Heart right ventricle (tissue), 16 donors: ENCODE data around the gene PGRMC2. TPM values are rescaled to one million over a fixed set of nuclear protein-coding genes. Genes with fewer than 3 reads are reported as not detected.

Source experiments
- ATAC-seq, 8 donors: fragments of 200-7000 bp; cut with Tn5 transposase; one replicate each; pipeline ENCODE4 v1.9.1; 2020; ENCODE audit warnings: mild to moderate bottlenecking in 8 of 8, moderate library complexity in 8 of 8, moderate number of reproducible peaks in 1 of 8
- DNase-seq, 2 donors: peaks; one replicate each; pipeline ENCODE4 v3.0.0-alpha.2; 2020
- H3K27ac ChIP-seq, 10 donors: fragments of 200-600 bp; sonication (generic) in 2 of 10; one replicate each; pipeline versions ENCODE4 v1.5.0 to v1.8.0; 2020 to 2022; ENCODE audit warnings: mild to moderate bottlenecking in 3 of 10
- H3K27me3 ChIP-seq, 7 donors: fragments of 200-600 bp; one replicate each; pipeline ENCODE4 v1.8.0; 2021 to 2022; ENCODE audit warnings: mild to moderate bottlenecking in 2 of 7
- H3K36me3 ChIP-seq, 9 donors: fragments of 200-600 bp; sonication (generic) in 1 of 9; one replicate each; pipeline versions ENCODE4 v1.5.0 to v1.8.0; 2020 to 2022; ENCODE audit warnings: mild to moderate bottlenecking in 2 of 9
- H3K4me1 ChIP-seq, 9 donors: fragments of 200-600 bp; sonication (generic) in 1 of 9; one replicate each; pipeline versions ENCODE4 v1.5.0 to v1.8.0; 2020 to 2022; ENCODE audit warnings: mild to moderate bottlenecking in 4 of 9
- H3K4me3 ChIP-seq, 10 donors: fragments of 200-600 bp; sonication (generic) in 2 of 10; one replicate each; pipeline versions ENCODE4 v1.5.0 to v1.8.0; 2020 to 2022; ENCODE audit warnings: mild to moderate bottlenecking in 7 of 10, moderate library complexity in 2 of 10
- H3K9me3 ChIP-seq, 11 donors: fragments of 200-600 bp in 10 of 11; sonication (generic) in 2 of 11; one replicate each; pipeline versions ENCODE4 v1.5.0 to v1.8.0; 2013 to 2022; ENCODE audit warnings: mild to moderate bottlenecking in 2 of 11, control low read depth in 1 of 11, moderate library complexity in 1 of 11
- WGBS, 2 donors: extraction: QIAGEN DNeasy Blood & Tissue Kit; methylation state at CpG; one replicate each; pipeline ENCODE4 v1.1.7; 2013; ENCODE audit warnings: inconsistent platforms in 1 of 2; 5-methylcytosine and 5-hydroxymethylcytosine counted together
- intact Hi-C, 10 donors: fragments of 100-400 bp; cut with DNase I; formaldehyde crosslinking; loops; one replicate each; pipeline versions ENCODE4 v1.11.1 to v1.14.2; 2022
- polyA plus RNA-seq, 2 donors: library from polyadenylated mRNA; stranded (reverse); fragments of 200-250 nt; gene quantifications; one replicate each; pipeline ENCODE4 v1.2.3, GENCODE V29; 2013
- total RNA-seq, 10 donors: library from RNA; stranded (reverse); fragmentation: NEBNext Ultra II Directional in 3 of 10; extraction: Animal tissue kit (Norgen Biotek cat#: 25700) in 3 of 10; gene quantifications; one replicate each; pipeline versions ENCODE4 v1.2.1 to v1.2.4, GENCODE V29; 2021 to 2023
- TF ChIP-seq, protein P1 (sequence below), 9 donors: fragments of 200-600 bp; sonication (generic) in 2 of 9; IDR thresholded peaks; one replicate each; pipeline versions ENCODE4 v1.5.0 to v1.8.0; 2021 to 2022; ENCODE audit warnings: antibody characterized with exemption in 9 of 9, mild to moderate bottlenecking in 5 of 9, moderate library complexity in 1 of 9
- donor health status: Arrhythmogenic right ventricular cardiomyopathy.
- donor health status: ischemic (EF 13 %, LVEDD 7.1; RV severe dilation, severe dysfunction).
- donor health status: healthy with polysubstance abuse.
- donor health status: DM: no; HTN: yes; CAD: no.
- donor health status: DM: no; HTN: no; CAD: no.
- donor health status: ischemic (EF 25% LVEDD 6.9; RV normal size, moderate dysfunction).
- donor health status: ischemic (EF 25% LVEDD 5.7; RV mildly dilated, moderate dysfunction).
- donor health status: healthy.
- donor health status: DM: yes; HTN: yes; CAD: no.
- donor health status: Ischemic cardiomyopathy.
- donor health status: ischemic (EF 35%, LVEDD 5.7; RV mildly dilated, moderate dysfunction).
- donor health status: nonischemic (EF 11% LVEDD 7.7; RV severe dilation, severe dysfunction).
- donor health status: DM: yes; HTN: yes; CAD: no.
- donor health status: PGD.
- donor health status: ischemic (EF 29% LVEDD 5.4; RV normal size, mild dysfunction).
- donor health status: nonischemic (EF 23%, LVEDD 6.1; RV moderate dilation, normal function).

The PGRMC2 gene
- total and polyA plus RNA-seq, 12 donors: 26.0 to 78.9 (median 66.6) TPM

DNA sequence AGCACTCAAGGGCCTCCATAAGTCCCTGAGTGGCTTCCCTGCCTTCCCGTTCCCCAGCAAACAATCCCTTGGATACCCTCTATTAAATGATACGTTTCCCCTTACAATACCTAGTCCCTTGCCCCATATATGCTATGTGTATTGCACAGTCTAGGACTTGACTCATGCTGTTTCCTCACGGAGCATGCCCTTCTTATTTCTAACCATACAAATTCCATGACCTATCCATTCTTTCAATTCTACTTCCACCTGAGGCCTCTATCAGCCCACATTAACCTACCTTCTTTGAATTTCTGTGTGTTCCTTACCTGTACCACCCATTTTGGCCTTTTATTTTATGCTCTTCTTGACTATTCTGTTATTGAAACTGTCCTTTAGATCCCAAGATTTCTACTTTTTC lies 2.9 kb upstream of the PGRMC2 start:
- H3K36me3 ChIP-seq: no peaks in the 10 kb centered on the region
- H3K27me3 ChIP-seq: no peaks in the 10 kb centered on the region
- intact Hi-C loops: no loop called here
- no peak for DNase-seq
- TF ChIP-seq, protein P1, sequence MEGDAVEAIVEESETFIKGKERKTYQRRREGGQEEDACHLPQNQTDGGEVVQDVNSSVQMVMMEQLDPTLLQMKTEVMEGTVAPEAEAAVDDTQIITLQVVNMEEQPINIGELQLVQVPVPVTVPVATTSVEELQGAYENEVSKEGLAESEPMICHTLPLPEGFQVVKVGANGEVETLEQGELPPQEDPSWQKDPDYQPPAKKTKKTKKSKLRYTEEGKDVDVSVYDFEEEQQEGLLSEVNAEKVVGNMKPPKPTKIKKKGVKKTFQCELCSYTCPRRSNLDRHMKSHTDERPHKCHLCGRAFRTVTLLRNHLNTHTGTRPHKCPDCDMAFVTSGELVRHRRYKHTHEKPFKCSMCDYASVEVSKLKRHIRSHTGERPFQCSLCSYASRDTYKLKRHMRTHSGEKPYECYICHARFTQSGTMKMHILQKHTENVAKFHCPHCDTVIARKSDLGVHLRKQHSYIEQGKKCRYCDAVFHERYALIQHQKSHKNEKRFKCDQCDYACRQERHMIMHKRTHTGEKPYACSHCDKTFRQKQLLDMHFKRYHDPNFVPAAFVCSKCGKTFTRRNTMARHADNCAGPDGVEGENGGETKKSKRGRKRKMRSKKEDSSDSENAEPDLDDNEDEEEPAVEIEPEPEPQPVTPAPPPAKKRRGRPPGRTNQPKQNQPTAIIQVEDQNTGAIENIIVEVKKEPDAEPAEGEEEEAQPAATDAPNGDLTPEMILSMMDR (IDR thresholded peaks at IDR 0.05): no peak
- peaks cover 0 to 31% (median 19%) of the 10 kb centered on the region in 9 donors for H3K4me1 ChIP-seq
- H3K9me3 ChIP-seq: no peaks in the 10 kb centered on the region
- ATAC-seq: no peak
- no peak overlapping the region for H3K4me3 ChIP-seq
- 90 to 98% methylated on average over 3 of the region's 3 CpGs for WGBS, 2 donors
- no peak overlapping the region for H3K27ac ChIP-seq

DNA sequence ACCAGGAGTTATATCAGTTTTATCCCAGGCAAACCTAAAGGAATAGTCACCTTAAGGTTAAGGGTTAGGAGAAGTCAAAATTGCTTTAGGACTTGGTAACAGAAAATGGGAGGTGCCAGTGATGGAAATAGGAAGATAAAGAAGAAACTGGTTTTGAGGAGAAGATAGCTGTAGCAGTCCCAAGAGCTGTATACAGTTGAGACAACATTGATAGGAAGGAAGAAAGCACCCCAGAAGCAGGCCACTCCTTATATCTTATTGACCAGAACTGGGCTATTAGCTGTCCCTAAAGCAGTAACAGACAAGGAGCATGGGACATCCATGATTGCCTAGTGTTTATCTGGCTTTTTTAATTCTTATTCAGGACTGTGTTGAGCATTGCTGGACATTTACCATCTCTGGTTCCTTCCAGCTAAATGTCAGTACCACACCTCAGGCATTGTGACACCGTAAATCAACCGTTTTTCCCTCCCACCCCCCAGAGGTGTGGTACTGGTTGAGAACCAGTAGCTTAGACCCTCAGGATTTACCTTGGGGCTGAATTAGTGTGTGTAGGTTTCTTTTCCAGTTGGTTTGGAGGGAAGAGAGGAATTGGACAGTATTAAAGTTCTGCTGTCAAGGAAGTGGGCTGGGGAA lies 2.0 kb upstream of the PGRMC2 start:
- WGBS, 2 donors: 68 to 97% methylated on average over 2 of the region's 2 CpGs

DNA sequence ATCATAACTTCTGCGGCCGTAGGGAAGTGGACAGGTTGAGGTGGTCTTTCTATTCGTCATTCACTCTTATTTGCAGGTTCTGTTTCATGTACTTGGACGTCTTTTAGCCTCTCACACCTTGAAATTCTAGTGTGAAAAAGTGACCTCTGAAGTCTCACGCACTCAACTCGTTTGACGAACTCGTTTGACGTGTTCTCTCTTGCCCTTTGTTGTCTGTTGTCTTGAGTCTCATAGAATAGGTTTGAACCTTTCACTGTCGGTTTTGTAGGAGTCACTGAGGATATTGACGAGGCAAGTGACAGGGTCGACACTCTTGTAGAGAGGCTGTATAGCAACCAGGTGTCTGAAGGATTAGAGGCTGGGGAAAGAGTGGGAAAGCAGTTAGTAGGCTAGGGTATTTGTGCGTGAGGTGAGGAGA lies 1.1 kb upstream of the PGRMC2 start:
- ATAC-seq (no peak), DNase-seq (no peak)
- H3K9me3 ChIP-seq: no peaks in the 10 kb centered on the region
- intact Hi-C loops: loop anchor here in 5 of 10 donors (1.0 to 10.0 kb wide), 8 partner anchors 69 to 806 kb away; partner anchors contain the start of genes C4orf33 (in 2 of the 5), SCLT1 (in 2 of the 5) and LARP1B (in 1 of the 5)
- WGBS, 2 donors: 5 to 6% methylated on average over 13 of the region's 13 CpGs
- peak overlapping the region; percentile 67 to 93 (median 79) for H3K4me3 ChIP-seq
- peaks cover 0 to 42% (median 35%) of the 10 kb centered on the region in 9 donors for H3K4me1 ChIP-seq
- peaks cover 0 to 6% (median 0%) of the 10 kb centered on the region in 9 donors for H3K36me3 ChIP-seq
- peak overlapping the region; percentile 60 to 97 (median 94) for H3K27ac ChIP-seq
- TF ChIP-seq, protein P1 (IDR thresholded peaks at IDR 0.05): no peak
- H3K27me3 ChIP-seq: no peaks in the 10 kb centered on the region

More for the DNA sequence above, 2.0 kb upstream of the PGRMC2 start:
- Histone ChIP-seq H3K9me3 (no peaks in the 10 kb centered on the region), H3K27ac (no peak overlapping the region), H3K27me3 (no peaks in the 10 kb centered on the region), H3K36me3 (no peaks in the 10 kb centered on the region), H3K4me1 (peaks cover 0 to 35% (median 28%) of the 10 kb centered on the region in 9 donors), H3K4me3 (no peak overlapping the region)
- DNase-seq: no peak
- intact Hi-C loops: loop anchor here in 5 of 10 donors (5.0 to 10.0 kb wide), 7 partner anchors 68 to 805 kb away; partner anchors contain the start of genes C4orf33 (in 2 of the 5), SCLT1 (in 2 of the 5) and LARP1B (in 1 of the 5)
- TF ChIP-seq, protein P1 (IDR thresholded peaks at IDR 0.05): no peak
- no peak for ATAC-seq

DNA sequence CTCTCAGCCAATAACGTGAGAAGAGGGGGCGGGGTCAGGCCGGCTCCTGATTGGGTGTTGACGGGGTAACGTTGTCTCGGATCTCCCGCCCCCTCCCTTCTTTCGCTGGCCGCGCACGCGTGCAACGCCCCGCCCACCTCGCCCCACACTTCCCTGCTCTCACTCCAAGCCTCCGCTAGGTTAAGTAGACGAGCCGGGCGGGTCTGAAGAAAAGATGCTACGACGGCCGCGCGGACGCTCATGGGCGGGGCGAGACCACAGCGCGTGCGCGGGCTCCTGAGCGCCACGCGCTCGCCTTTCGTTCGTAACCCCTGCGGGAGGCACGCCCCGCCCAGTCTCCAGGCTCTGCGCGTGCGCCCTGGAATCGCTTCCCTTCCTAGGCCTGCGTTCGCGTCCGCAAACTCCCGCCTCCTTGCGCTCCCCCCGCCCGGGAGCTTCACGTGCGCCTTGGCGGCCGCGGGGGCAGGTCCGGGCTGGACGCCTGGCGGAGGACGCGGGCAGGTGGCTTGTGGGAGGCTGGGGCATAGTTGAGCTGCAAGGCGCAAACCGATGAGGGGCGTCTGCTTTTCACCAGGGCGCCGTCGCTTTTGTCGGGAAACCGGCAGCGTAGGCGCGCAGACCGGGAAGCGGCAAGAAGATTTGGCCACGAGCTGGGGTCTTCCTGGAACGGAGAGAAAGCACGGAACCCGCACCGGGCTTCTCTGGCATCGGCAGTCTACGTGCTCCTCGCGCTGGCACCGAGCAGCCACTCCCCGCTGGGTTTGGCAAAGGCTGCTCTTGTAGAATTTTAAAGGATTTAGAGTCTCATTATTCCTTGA lies 467 bp upstream of the PGRMC2 start:
- peak overlapping the region; percentile 60 to 97 (median 94) for H3K27ac ChIP-seq
- intact Hi-C loops: loop anchor here in 5 of 10 donors (1.0 to 10.0 kb wide), 8 partner anchors 69 to 807 kb away; partner anchors contain the start of genes C4orf33 (in 2 of the 5), SCLT1 (in 2 of the 5) and LARP1B (in 1 of the 5)
- H3K4me1 ChIP-seq: peaks cover 0 to 43% (median 35%) of the 10 kb centered on the region in 9 donors
- ATAC-seq: peak; percentile 93 to 98 (median 96)
- H3K27me3 ChIP-seq: no peaks in the 10 kb centered on the region
- peaks cover 0 to 8% (median 0%) of the 10 kb centered on the region in 9 donors for H3K36me3 ChIP-seq
- TF ChIP-seq, protein P1 (IDR thresholded peaks at IDR 0.05): peak in 6 of 9 donors; percentile 10 to 44 (median 26)
- H3K4me3 ChIP-seq: peak overlapping the region; percentile 67 to 93 (median 79)
- H3K9me3 ChIP-seq: no peaks in the 10 kb centered on the region
- peak; percentile 99 to 100 for DNase-seq
- WGBS, 2 donors: 0% methylated on average over 79 to 86 of the region's 86 CpGs
